Activated gamma-delta T cell treated with Interleukin-2 at 50 U/mL for 16 hours (primary cell): ENCODE results near the gene PRXL2B.
A peak's percentile ranks its signal among the peaks of the same experiment; 100 is the strongest.
"Not testable (repeated sequence)": the region's sequence is repeated elsewhere in the genome, so short reads cannot be mapped to it uniquely, and the experiment has no call there.

Source experiments
- DNase-seq: peaks from one replicate; pipeline ENCODE4 v3.0.0-alpha.2; 2020

PRXL2B gene

DNA sequence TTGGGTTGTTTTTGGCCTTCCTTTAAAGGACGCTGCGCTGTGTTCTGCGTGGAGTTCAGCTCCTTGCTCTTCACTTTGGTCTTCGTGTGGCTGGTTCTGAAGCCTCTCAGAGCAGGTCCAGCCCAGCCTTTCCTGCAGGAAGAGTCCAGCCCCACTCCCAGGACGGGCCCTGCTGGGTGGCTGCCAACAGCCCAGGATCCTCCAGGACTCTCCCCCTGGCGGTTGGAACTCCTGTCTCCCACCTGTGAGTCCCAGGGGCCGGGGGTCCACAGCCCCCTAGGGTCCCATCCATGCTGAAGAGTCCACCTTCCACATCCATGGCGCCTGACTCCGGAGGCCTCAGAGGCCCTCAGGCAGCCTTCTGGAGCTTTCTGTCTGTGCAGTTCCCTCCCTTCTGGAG, 35.0 kb upstream of the PRXL2B start:
- DNase-seq, result not testable (repeated sequence)

DNA sequence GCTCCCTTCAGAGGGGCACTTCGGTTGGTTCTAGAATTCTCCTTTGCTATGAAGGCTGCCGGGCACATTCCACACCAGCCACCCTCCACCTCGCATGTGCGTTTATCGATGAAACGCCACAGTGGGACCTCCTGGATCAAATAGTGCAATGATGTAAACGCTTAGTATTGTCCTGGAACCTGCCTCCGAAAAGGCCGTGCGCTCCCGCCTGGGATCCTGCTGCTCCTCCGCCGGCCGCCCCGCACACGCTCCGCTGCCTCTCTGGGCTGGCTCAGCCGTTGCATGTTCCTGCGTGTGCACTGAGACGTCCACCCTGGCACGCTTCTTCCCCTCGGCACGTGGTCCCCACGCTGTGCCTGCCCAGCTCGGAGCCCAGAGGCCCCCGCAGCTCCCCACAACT, 34.4 kb upstream of the PRXL2B start:
- no peak for DNase-seq

GRCh38 chr1:2553076-2553475, 33.5 kb upstream of the PRXL2B start:
- DNase-seq, result not testable (repeated sequence)

GRCh38 chr1:2553871-2554620, 32.5 kb upstream of the PRXL2B start:
- no peak for DNase-seq

GRCh38 chr1:2554621-2555387, 31.8 kb upstream of the PRXL2B start:
- peak; percentile 61 for DNase-seq

GRCh38 chr1:2555634-2556276, 30.8 kb upstream of the PRXL2B start:
- DNase-seq, result peak; percentile 62

DNA sequence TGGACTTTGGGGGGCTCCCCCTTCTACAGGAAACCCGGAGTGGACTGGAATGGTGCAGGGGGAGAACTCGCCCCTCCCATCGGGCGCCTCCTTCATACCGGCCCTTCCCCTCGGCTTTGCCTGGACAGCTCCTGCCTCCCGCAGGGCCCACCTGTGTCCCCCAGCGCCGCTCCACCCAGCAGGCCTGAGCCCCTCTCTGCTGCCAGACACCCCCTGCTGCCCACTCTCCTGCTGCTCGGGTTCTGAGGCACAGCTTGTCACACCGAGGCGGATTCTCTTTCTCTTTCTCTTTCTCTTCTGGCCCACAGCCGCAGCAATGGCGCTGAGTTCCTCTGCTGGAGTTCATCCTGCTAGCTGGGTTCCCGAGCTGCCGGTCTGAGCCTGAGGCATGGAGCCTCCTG, 30.3 kb upstream of the PRXL2B start, which contains the start of gene TNFRSF14:
TNFRSF14 (plus strand) TSS at position 95 of the 401 bp plus-strand sequence; CDS start at position 389, 294 bp downstream.
- peak; percentile 71 for DNase-seq

DNA sequence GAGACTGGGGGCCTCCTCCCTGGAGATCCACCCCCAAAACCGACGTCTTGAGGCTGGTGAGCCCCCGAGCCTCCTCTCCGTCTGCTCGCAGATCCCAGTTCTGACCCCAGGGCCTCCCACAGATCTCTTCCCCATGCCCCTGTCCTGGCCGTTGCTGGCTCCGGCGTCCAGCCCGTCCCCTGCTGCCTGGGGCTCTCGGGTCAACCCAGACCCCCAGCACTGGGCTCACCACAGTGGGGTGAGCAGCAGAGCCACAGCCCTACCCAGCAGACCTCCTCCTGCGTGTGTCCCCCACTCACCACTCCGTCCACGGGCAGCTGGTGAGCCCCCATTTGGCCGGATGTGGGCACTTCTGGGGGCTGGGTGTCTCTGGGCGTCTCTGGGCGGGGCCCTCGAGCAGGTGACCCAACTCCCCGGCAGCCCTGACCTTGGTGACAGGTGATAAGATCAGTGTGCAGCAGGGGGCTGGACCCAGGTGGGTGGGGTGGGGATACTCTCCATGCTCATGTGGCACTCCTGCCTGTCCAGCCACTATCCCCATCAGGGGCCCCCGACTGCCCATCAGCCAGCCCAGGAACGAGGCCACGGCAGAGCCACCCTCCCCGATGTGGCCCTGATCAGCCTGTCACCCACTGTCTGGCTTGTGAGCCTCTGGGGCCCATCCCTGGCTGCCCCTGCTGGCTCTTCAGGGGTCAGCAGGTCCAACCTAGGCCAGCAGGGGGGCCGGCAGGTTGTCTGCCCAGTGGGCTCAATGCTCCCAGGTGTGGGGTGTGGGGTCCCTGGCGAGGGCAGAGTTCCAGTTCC, 29.7 kb upstream of the PRXL2B start:
- DNase-seq, result peak; percentile 43

DNA sequence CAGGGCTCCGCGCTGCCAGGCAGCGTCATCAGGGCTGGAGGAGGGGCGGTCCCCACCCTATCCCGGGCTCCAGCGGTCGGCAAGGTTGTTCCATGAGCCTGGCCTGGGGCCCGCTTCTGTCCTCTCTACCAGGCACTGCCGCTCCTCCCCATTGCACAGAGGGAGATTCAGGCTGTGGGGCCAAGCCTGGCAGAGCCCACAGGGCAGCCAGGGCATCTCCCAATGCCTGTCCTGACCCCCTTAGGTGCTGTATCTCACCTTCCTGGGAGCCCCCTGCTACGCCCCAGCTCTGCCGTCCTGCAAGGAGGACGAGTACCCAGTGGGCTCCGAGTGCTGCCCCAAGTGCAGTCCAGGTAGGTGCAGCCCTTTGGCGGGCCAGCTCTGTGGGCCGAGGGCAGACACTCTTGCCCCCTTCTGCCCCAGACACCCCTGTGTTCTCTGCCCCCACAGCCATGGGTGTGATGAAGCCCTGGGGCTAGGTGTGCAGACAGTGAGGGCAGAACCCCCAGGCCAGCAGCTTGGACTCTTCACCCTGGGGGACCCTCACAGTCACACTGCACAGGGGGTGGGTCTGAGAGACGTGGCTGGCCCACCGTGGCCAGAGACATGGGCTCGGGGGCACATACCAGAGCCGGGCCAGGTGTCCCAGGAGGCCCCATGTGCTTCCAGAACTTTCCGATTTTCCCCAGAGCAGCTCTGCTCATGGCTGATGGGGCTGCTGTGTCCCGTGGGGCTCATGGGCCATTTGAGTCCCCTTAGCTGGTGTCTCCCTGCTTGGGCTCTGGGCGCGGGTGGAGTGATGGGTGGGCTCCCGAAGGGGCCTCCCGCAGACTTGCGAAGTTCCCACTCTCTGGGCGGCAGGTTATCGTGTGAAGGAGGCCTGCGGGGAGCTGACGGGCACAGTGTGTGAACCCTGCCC, 28.8 kb upstream of the PRXL2B start:
- DNase-seq, result no peak

- no peak for DNase-seq
These were observed 28.2 kb upstream of the PRXL2B start for GRCh38 chr1:2558420-2558819.

GRCh38 chr1:2558861-2559260, 27.7 kb upstream of the PRXL2B start:
- no peak for DNase-seq

DNA sequence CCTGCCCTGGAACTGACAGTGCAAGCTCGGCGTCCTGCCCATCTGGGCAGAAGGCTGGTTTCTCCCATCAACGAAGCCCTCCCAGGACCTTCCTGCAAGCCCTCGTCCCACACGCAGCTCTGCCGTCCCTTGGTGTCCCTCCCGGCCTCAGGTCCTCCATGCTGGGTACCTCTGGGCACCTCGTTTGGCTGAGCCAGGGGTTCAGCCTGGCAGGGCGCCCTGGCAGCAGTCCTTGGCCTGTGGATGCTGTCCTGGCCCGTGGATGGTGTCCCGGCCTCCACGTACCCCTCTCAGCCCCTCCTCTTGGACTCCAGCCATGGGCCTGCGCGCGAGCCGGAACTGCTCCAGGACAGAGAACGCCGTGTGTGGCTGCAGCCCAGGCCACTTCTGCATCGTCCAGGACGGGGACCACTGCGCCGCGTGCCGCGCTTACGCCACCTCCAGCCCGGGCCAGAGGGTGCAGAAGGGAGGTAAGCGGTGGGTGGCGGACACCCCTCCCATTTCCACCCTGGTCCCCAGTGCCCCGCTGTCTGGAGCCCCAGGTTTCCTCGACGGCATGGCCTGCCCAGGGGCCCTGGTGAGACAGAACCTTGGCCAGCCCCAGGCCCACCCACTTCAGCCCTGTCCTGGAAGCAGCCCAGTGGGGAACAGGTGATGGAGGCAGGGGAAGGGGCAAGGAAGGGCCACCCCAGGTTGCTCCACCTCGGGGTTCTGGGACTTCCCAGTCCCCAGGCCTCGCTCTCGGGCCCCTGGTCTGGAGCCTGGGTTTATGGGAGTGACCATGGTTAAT, 26.9 kb upstream of the PRXL2B start:
- no peak for DNase-seq

GRCh38 chr1:2560299-2561073, 26.1 kb upstream of the PRXL2B start:
- no peak for DNase-seq

GRCh38 chr1:2561446-2561845, 25.1 kb upstream of the PRXL2B start:
- DNase-seq, result no peak

GRCh38 chr1:2561898-2562895, 24.4 kb upstream of the PRXL2B start:
- no peak for DNase-seq

- no peak for DNase-seq
These were observed 23.4 kb upstream of the PRXL2B start for GRCh38 chr1:2563205-2563604.

DNA sequence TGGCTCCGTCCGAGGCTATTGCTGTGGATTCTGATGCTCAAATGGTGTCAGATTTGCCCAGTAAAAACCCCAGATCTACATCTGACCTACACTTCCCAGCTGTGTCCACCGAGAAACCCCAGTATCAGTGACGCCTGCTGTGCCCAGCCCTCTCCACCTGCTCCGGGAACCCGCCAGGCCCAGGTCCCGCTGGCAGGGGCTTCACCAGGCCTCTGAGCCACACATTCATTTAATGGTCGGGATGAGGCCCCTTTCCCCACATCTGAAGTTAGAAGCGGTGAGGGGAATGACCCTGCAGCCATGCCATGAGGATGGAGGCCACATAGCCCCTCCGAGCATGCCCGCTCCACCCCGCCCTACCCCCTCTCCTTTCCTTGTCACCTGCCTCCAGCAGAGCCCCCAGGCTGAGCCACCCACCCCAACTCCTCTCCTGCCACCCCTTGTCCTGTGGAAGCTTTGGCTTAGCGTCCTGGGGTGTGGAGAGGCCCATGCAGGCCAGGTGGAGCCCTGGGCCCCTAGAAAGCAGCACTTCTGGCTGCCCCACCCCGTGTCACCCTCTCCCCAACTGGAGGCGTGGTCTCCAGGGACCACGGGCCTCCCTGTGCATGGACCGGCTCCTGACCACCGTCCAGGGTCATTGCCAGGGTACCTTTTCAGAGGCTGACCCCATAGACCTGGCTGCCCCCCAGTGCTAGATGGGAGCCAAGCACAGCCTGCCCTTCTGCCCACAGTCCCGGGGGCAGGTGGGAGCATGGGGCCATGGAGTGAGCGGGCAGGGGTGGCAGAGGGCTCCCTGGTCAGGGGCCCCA, 22.4 kb upstream of the PRXL2B start:
- no peak for DNase-seq
